ENCODE data around the gene DPF3.

DNA sequence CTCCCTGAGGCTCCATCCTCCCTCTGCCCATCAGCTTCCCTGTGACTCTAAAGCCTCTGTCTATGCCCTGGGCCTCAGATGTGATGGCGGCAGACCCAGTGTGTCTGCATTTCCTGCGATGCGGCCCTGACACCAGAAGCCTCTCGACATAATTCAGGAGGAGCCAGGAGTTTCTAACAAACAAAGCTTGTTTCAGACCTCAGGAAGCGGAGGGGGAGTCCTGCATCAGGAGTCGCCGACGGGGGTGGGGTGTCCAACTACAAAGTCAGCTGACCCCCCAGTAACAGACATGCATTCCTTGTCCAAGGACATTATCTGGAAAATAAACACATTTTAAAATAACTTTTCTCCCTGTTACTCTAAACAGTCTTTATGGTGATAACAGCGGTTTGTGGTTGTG, 167.5 kb downstream of the DPF3 start:
- TF ChIP-seq, protein P1, sequence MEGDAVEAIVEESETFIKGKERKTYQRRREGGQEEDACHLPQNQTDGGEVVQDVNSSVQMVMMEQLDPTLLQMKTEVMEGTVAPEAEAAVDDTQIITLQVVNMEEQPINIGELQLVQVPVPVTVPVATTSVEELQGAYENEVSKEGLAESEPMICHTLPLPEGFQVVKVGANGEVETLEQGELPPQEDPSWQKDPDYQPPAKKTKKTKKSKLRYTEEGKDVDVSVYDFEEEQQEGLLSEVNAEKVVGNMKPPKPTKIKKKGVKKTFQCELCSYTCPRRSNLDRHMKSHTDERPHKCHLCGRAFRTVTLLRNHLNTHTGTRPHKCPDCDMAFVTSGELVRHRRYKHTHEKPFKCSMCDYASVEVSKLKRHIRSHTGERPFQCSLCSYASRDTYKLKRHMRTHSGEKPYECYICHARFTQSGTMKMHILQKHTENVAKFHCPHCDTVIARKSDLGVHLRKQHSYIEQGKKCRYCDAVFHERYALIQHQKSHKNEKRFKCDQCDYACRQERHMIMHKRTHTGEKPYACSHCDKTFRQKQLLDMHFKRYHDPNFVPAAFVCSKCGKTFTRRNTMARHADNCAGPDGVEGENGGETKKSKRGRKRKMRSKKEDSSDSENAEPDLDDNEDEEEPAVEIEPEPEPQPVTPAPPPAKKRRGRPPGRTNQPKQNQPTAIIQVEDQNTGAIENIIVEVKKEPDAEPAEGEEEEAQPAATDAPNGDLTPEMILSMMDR (IDR thresholded peaks at IDR 0.05): no peak
- TF ChIP-seq POLR2A (IDR thresholded peaks at IDR 0.05) (no peak), POLR2AphosphoS5 (IDR thresholded peaks at IDR 0.05) (no peak)
